ENCODE measurements around the gene TRMT112. TPM values are rescaled to one million over a fixed set of nuclear protein-coding genes. Genes with fewer than 3 reads are reported as not detected.

TRMT112 gene
- total RNA-seq, 2 experiments from 2014 or later = 205 to 322 TPM

GRCh38 chr11:64364911-64365310 is 47.6 kb upstream of the TRMT112 start:
- Histone ChIP-seq H3K9me2 (ENCODE audit: insufficient read depth, low read length) (no peaks in the 10 kb centered on the region), H4K20me1 (ENCODE audit: insufficient read depth, low read length) (no peaks in the 10 kb centered on the region), H3K27ac (ENCODE audit: low read depth, low read length, poor library complexity, severe bottlenecking) (no peak overlapping the region), H3K4me1 (ENCODE audit: insufficient read depth, low read length, poor library complexity, severe bottlenecking) (peaks cover 13% of the 10 kb centered on the region), H2AFZ (ENCODE audit: low read length) (no peak overlapping the region), H3K9me3 (ENCODE audit: low read length) (no peaks in the 10 kb centered on the region), H3K4me2 (ENCODE audit: low read length) (no peak overlapping the region), H3K4me3 (ENCODE audit: low read depth, low read length, poor library complexity, severe bottlenecking) (no peak overlapping the region), H3K36me3 (ENCODE audit: insufficient read depth, low read length) (peaks cover 56% of the 10 kb centered on the region), H3K79me2 (ENCODE audit: insufficient read depth, low read depth, low read length) (no peaks in the 10 kb centered on the region)
- intact Hi-C loops (cut with micrococcal nuclease; ENCODE audit: unreplicated experiment) = no loop called here
- BruUV-seq (replicated peaks) = no TSS peak
- no peak for DNase-seq (ENCODE audit: low spot score)
- TF ChIP-seq CTCF (conservative IDR thresholded peaks at IDR 0.05; ENCODE audit: low read length) = no peak
- no peak for TF ChIP-seq EZH2phosphoT487 (IDR thresholded peaks at IDR 0.05; ENCODE audit: borderline replicate concordance, low read depth, low read length)
- CTCF ChIA-PET (ENCODE audit: unreplicated experiment) = no interaction called here
- POLR2A ChIA-PET = no interaction called here

GRCh38 chr11:64364435-64364834 is 47.1 kb upstream of the TRMT112 start:
- peaks cover 18% of the 10 kb centered on the region for H3K4me1 ChIP-seq (ENCODE audit: insufficient read depth, low read length, poor library complexity, severe bottlenecking)
- H3K79me2 ChIP-seq (ENCODE audit: insufficient read depth, low read depth, low read length) = no peaks in the 10 kb centered on the region
- peak; percentile 51 for DNase-seq (ENCODE audit: low spot score)
- no peaks in the 10 kb centered on the region for H3K9me3 ChIP-seq (ENCODE audit: low read length)
- POLR2A ChIA-PET = interaction anchor here (0.7 kb wide), 1 partner anchor 327 kb away, joined by 6 read pairs; no protein-coding TSS in a partner anchor
- TF ChIP-seq CTCF (conservative IDR thresholded peaks at IDR 0.05; ENCODE audit: low read length) (no peak), EZH2phosphoT487 (IDR thresholded peaks at IDR 0.05; ENCODE audit: borderline replicate concordance, low read depth, low read length) (no peak)
- H3K27ac ChIP-seq (ENCODE audit: low read depth, low read length, poor library complexity, severe bottlenecking) = peak overlapping the region; percentile 10
- no peaks in the 10 kb centered on the region for H3K9me2 ChIP-seq (ENCODE audit: insufficient read depth, low read length)
- H3K4me3 ChIP-seq (ENCODE audit: low read depth, low read length, poor library complexity, severe bottlenecking) = no peak overlapping the region
- no peaks in the 10 kb centered on the region for H4K20me1 ChIP-seq (ENCODE audit: insufficient read depth, low read length)
- no TSS peak for BruUV-seq (replicated peaks)
- CTCF ChIA-PET (ENCODE audit: unreplicated experiment) = no interaction called here
- H2AFZ ChIP-seq (ENCODE audit: low read length) = no peak overlapping the region
- intact Hi-C loops (cut with micrococcal nuclease; ENCODE audit: unreplicated experiment) = no loop called here
- H3K4me2 ChIP-seq (ENCODE audit: low read length) = no peak overlapping the region
- peaks cover 55% of the 10 kb centered on the region for H3K36me3 ChIP-seq (ENCODE audit: insufficient read depth, low read length)

GRCh38 chr11:64362339-64362738 is 45.0 kb upstream of the TRMT112 start:
- Histone ChIP-seq H3K4me3 (ENCODE audit: low read depth, low read length, poor library complexity, severe bottlenecking) (no peak overlapping the region), H2AFZ (ENCODE audit: low read length) (no peak overlapping the region), H3K79me2 (ENCODE audit: insufficient read depth, low read depth, low read length) (no peaks in the 10 kb centered on the region), H4K20me1 (ENCODE audit: insufficient read depth, low read length) (no peaks in the 10 kb centered on the region), H3K36me3 (ENCODE audit: insufficient read depth, low read length) (peaks cover 41% of the 10 kb centered on the region), H3K4me2 (ENCODE audit: low read length) (no peak overlapping the region), H3K4me1 (ENCODE audit: insufficient read depth, low read length, poor library complexity, severe bottlenecking) (peaks cover 36% of the 10 kb centered on the region), H3K9me2 (ENCODE audit: insufficient read depth, low read length) (no peaks in the 10 kb centered on the region), H3K9me3 (ENCODE audit: low read length) (no peaks in the 10 kb centered on the region), H3K27ac (ENCODE audit: low read depth, low read length, poor library complexity, severe bottlenecking) (no peak overlapping the region)
- ChIA-PET CTCF (ENCODE audit: unreplicated experiment) (no interaction called here), POLR2A (no interaction called here)
- DNase-seq (ENCODE audit: low spot score) = no peak
- no TSS peak for BruUV-seq (replicated peaks)
- no peak for TF ChIP-seq EZH2phosphoT487 (IDR thresholded peaks at IDR 0.05; ENCODE audit: borderline replicate concordance, low read depth, low read length)
- no peak for TF ChIP-seq CTCF (conservative IDR thresholded peaks at IDR 0.05; ENCODE audit: low read length)
- intact Hi-C loops (cut with micrococcal nuclease; ENCODE audit: unreplicated experiment) = no loop called here

Measured in OCI-LY7 (cell line).